Spleen (tissue), 7 donors: ENCODE results near the gene KCNJ6.

Source experiments
- POLR2A ChIP-seq, 3 donors: fragments of 450-650 bp; IDR thresholded peaks; one replicate each; pipeline ENCODE4 v1.5.1; 2017; ENCODE audit warnings: antibody characterized with exemption in 3 of 3, mild to moderate bottlenecking in 1 of 3
- POLR2AphosphoS5 ChIP-seq, 3 donors: sonication (generic); formaldehyde crosslinking; IDR thresholded peaks; one replicate each; pipeline ENCODE4 v1.5.1; 2017; ENCODE audit warnings: antibody characterized with exemption in 3 of 3
- TF ChIP-seq, protein P1 (sequence below), 11 experiments: fragments of 200-600 bp in 7 of 11; fragments of 450-650 bp in 4 of 11; sonication (generic) in 4 of 11; IDR thresholded peaks in 8 of 11; conservative IDR thresholded peaks in 3 of 11; 1 replicate in 7 of 11; 2 replicates in 4 of 11; pipeline versions ENCODE4 v1.4.0 to v1.8.0; 2016 to 2021; ENCODE audit warnings: antibody characterized with exemption in 11 of 11, inconsistent platforms in 4 of 11, mild to moderate bottlenecking in 1 of 11
- donor health status: DM: no; HTN: no; CAD: no; lungs with moderate emphysema.
- donor health status: DM: no; HTN: no; CAD: no.
- donor health status: DM: no; HTN: no; CAD: no.

DNA sequence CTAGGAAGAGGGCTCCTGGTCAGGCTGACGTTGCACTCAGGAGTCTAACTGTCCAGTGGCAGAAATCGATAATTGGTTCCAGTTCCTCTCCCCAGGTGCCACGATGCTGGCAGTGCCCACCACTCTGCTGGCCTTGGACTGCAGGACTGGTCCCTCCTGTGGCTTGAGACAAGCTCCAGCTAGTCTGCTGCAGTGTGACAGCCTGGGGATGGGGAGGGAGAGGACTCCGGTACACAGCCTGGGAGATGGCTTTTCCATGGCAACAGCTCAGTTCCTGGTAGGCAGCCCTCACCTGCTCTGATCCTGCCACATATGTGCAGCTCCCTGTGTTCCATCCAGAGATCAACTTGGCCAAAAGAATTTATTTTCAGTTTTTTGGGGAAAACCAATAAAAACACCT is 239.3 kb downstream of the KCNJ6 start:
- TF ChIP-seq POLR2A (IDR thresholded peaks at IDR 0.05) (no peak), POLR2AphosphoS5 (IDR thresholded peaks at IDR 0.05) (no peak)
- TF ChIP-seq, protein P1, sequence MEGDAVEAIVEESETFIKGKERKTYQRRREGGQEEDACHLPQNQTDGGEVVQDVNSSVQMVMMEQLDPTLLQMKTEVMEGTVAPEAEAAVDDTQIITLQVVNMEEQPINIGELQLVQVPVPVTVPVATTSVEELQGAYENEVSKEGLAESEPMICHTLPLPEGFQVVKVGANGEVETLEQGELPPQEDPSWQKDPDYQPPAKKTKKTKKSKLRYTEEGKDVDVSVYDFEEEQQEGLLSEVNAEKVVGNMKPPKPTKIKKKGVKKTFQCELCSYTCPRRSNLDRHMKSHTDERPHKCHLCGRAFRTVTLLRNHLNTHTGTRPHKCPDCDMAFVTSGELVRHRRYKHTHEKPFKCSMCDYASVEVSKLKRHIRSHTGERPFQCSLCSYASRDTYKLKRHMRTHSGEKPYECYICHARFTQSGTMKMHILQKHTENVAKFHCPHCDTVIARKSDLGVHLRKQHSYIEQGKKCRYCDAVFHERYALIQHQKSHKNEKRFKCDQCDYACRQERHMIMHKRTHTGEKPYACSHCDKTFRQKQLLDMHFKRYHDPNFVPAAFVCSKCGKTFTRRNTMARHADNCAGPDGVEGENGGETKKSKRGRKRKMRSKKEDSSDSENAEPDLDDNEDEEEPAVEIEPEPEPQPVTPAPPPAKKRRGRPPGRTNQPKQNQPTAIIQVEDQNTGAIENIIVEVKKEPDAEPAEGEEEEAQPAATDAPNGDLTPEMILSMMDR (IDR thresholded peaks at IDR 0.05 in 8 of 11, conservative IDR thresholded peaks at IDR 0.05 in 3 of 11): no peak
